Gastroesophageal sphincter (tissue), 3 donors: Measurements from ENCODE around the gene RPS14.

Experiments used
- CTCF ChIP-seq, 4 experiments: fragments of 200-600 bp in 2 of 4; fragments of 450-650 bp in 2 of 4; sonication (generic) in 1 of 4; IDR thresholded peaks; one replicate each; pipeline ENCODE4 v1.5.1; 2017 to 2019; ENCODE audit warnings: antibody characterized with exemption in 4 of 4, mild to moderate bottlenecking in 2 of 4, moderate library complexity in 2 of 4
- EP300 ChIP-seq: sonication (generic); formaldehyde crosslinking; IDR thresholded peaks from one replicate; pipeline ENCODE4 v1.6.1; 2017; ENCODE audit warnings: antibody characterized with exemption, mild to moderate bottlenecking
- POLR2A ChIP-seq, 2 donors: fragments of 450-650 bp; IDR thresholded peaks; one replicate each; pipeline ENCODE4 v1.6.1; 2017; ENCODE audit warnings: antibody characterized with exemption in 2 of 2, mild to moderate bottlenecking in 2 of 2, moderate library complexity in 1 of 2
- POLR2AphosphoS5 ChIP-seq: sonication (generic); formaldehyde crosslinking; IDR thresholded peaks from one replicate; pipeline ENCODE4 v1.6.1; 2017; ENCODE audit warnings: antibody characterized with exemption

- TF ChIP-seq POLR2A (IDR thresholded peaks at IDR 0.05): peak in 1 of 2 donors; percentile 15
- TF ChIP-seq CTCF (IDR thresholded peaks at IDR 0.05): no peak
- TF ChIP-seq EP300: no peak
- no peak for TF ChIP-seq POLR2AphosphoS5
Measured at GRCh38 chr5:150409638-150410523, 39.7 kb downstream of the RPS14 start.
